Renal cortex interstitium (tissue), 11 donors: ENCODE measurements around the gene PAX3. TPM values are rescaled to one million over a fixed set of nuclear protein-coding genes. Genes with fewer than 3 reads are reported as not detected.

ENCODE experiments used
- DNase-seq, 11 donors: peaks; one replicate each; pipeline ENCODE4 v3.0.0-alpha.2; 2013; ENCODE audit warnings: low read depth in 9 of 11, low spot score in 4 of 11; ENCODE audit errors: extremely low read depth in 1 of 11
- polyA plus RNA-seq, 3 donors: library from polyadenylated mRNA; unstranded; fragments of 120-200 nt; gene quantifications; one replicate each; pipeline ENCODE4 v1.2.1, GENCODE V29; 2013; ENCODE audit not compliant: insufficient read length in 3 of 3

The PAX3 gene
- polyA plus RNA-seq, 3 donors: not detected

GRCh38 chr2:222301053-222301795, 2.4 kb upstream of the PAX3 start:
- DNase-seq: no peak

DNA sequence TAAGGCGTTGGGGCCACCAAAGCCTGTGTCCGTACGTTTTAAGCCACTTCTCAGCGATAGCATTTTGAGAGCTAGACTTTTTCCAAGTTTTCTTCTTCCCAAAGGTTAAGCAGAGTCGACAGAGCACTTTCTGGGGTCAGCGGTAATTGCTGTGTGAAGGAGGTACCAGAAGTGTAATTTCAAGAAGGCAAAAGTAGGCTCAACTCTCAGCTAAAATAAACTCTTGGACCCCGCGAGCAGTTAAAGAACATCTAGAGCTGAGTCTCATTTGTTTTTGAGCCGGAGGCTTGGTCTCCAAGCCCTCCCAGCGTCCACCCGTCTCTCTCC, 1.9 kb upstream of the PAX3 start:
- no peak for DNase-seq

DNA sequence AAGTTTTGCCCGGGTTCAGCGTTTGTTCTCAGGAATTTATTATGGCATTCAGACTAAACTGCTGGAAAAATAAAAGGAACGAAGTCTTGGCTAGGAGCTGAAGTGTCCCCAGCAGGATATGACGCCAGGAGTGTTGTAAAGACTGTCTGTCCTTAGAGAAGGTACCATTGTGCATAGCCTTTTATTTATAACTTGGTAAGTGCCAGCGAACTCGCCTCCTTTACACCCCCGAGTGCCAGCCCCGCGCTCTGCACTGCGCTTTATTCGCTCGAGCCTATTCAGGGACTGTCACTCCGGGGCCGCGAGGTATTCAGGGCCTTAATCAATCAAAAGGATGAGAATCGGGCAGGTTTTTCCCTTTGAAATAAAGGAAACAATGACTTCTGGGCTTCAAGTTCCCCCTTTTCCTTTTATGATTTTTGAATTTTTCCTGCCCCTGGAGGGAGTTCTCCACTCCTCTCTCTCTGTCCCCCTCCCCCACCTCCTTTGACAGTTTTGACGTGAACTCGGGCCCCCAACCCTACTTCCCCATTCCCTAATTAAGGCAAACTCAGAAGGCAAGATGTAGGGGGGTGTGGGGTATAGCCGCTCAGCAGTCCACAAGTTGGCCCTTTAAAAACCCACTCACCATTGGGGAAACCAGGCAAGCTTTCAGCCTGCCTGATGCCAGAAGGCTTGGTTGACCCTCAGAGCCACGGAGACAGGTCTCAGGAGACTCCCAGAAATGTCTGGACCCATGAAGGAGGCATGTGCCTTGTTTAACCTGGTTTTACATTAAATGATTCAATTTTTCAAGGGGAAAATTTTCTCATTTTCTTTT, 1.3 kb upstream of the PAX3 start:
- DNase-seq: no peak

DNA sequence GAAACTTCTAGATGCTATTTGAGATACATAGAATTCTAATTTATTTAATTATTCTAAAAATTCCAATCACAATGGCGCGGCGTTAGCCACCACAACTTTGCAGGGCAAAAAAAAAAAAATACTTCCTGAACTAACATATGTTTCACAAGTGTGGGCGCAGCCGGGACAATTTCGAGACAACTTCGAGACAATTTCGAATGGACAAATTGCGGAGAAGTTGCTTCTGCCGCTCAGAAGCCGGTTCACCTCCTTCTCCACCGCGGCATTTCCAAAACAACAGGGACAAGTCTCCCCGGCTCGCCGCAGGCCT, 842 bp downstream of the PAX3 start:
- DNase-seq: no peak

- DNase-seq: no peak
Measured at GRCh38 chr2:222297600-222297935, 1.2 kb downstream of the PAX3 start.

- no peak for DNase-seq
Measured at GRCh38 chr2:222296911-222297599, 1.7 kb downstream of the PAX3 start.

DNA sequence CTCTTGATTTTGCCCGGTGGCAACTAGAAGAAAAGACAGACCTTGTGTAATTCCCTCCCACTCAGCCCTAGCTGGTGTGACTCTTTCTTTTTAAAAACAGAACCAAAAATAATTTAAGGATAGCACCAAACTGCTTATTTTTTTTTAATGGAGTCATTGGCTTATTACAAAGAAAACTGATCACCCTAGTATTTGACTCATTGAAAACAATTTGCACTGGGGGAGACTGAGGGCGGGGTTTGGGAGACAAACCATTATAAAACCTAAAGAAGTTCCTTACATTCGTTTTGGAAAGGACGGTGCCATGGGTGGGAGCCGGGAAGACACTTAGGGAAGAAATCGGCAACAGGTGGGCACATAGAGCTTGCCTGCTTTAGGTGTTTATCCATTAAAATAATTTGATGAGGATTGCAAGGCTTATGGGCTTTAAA, 2.5 kb downstream of the PAX3 start:
- no peak for DNase-seq

- DNase-seq: no peak
Measured at GRCh38 chr2:222295368-222296062, 3.3 kb downstream of the PAX3 start.

DNA sequence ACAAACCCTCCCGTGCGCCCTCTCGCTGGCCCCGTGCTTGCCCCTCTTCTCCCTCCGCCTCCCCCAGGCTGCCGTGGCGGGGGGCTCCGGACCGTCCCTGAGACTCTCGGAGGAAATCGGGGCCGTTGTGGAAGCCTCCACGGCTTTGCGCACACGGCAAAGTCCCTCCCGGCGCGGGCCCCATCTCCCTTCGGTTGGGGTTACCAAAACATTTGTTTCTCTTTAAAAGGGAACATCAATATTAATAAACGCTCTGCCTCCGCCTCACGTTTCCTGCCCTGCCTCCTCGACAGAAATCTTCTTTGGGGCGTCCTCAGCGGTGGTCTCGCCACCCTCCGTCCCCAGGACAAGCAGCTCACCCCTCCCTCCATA, 3.8 kb downstream of the PAX3 start:
- no peak for DNase-seq

GRCh38 chr2:222293660-222294630, 4.9 kb downstream of the PAX3 start:
- DNase-seq: no peak

DNA sequence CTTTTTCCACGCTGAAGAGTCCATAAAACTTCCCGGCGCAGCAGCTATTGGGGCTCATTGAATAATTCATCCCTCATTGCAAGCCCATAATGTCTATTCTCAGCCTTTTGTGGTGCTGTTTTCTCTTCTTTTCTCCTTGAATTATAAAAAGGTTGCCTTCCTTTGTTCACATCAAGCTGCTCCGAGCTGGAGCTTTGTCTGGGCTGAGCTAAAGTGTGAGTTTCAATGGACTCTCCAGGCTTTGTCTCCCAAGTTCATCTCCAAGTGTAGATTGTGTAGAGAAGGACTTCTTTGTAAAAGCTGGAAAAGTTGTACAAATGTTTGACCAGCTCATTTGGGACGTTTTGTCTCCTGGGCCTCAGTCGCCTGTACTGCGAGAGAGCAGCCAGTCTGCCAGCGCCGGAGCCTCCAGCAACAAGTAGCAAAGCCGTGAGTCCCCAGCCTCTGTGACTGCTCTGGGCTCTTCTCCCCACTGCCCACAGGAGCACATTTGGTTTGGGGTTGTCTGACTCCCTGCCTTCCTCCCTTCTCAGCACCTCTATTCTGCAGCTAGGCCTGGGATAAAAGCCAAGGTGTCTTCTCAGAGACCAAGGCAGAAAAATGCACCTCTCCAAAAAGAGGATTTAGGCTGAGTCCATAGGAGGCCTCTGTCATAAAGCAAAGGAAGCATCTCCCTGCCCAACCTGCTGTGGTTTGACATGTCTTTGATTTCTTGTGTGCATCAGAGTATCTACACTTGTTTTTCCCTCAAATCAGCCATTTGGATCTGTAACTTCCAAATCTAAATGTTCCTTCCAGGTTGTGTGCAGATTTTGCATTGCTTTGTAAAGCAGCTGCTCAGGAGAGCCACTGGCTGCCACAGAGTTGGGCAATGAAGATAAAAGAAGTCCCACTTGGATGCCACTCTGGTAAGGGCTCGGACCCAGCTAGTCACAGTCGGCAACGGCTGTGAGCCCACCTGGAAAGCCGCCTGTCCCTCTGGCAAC, 6.4 kb downstream of the PAX3 start:
- no peak for DNase-seq

- DNase-seq: no peak
Measured at GRCh38 chr2:222291485-222291841, 7.3 kb downstream of the PAX3 start.

GRCh38 chr2:222290736-222291484, 7.9 kb downstream of the PAX3 start:
- no peak for DNase-seq

- DNase-seq: no peak
Measured at GRCh38 chr2:222290401-222290735, 8.4 kb downstream of the PAX3 start.

GRCh38 chr2:222289278-222290160, 9.3 kb downstream of the PAX3 start:
- DNase-seq: no peak

- no peak for DNase-seq
Measured at GRCh38 chr2:222288590-222289277, 10.1 kb downstream of the PAX3 start.
